Measurements from ENCODE around the gene NEUROD4.

The NEUROD4 gene

DNA sequence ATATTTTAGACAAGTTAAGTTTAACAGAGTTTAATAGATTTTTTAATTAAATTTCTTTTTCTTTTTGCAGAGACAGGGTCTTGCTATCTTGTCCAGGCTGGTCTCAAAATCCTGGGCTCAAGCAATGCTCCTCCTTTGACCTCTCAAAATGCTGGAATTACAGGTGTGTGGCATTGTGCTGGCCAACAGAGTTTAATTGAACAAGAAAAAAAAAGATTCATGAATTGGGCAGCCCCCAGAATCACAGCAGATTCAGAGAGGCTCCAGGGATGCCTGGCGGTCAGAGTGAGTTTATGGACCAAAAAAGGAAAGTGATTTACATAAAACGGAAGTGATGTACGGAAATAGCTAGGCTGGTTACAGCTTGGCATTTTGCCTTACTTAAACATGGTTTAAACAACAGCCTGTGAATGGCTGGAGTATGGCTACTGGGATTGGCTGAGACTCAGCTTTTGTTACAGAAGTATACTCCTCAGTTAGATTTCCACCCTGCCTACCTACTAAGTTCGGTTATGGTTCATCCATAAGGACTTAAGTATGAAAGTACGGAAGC is 20.7 kb upstream of the NEUROD4 start:
- DNase-seq (ENCODE audit: low read depth in 2 of 2), result no peak

DNA sequence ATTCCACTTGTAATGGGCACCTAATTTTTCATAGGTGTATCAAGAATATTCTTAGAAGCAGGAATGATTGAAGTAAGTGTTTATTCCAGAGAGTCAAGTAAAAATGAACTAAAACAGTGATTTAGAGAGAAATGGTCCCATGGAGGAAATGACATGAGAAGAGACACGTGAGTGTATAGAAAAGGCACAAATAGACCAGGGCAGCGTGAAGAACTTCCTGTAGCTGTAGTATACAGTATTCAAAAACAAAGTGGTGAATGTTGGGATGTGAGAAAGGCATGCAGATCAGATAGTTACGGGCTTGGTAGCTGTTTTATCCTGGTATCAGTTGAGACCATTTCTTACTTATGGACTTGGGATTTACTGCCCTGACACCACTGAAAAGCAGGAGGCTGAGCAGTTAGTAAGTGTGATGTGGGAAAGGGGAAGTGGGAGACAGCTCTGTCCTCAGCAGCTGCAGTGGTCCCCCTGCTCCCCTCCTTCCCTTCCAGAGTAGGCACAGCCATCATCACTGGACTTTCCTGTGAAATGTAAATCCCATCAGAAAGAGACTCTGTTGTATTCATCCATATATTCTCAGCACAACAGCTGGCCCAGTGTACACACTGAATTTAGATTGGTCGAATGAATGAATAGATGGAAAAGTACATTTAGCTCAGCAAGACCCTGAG is 18.4 kb upstream of the NEUROD4 start:
- no peak for DNase-seq (ENCODE audit: low read depth in 2 of 2)

DNA sequence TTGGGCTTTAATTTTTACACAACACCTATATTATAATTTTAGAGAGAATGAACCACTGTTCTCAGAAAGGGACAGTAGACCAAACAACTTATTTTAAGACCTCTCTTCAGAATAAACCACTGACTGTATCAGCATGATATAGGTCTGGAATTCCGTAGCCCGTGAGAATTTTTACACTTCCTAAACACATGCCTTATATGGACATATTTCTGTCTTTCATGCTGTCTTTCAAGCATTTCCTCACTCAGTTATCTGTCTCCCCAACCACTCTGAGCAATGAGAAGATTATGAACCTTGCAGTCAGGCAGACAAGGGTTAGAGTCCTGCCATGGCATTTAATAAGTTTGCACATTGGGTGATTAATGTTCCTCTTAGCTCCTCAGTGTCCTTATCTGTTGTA is 17.4 kb upstream of the NEUROD4 start:
- no peak for DNase-seq (ENCODE audit: low read depth in 2 of 2)

DNA sequence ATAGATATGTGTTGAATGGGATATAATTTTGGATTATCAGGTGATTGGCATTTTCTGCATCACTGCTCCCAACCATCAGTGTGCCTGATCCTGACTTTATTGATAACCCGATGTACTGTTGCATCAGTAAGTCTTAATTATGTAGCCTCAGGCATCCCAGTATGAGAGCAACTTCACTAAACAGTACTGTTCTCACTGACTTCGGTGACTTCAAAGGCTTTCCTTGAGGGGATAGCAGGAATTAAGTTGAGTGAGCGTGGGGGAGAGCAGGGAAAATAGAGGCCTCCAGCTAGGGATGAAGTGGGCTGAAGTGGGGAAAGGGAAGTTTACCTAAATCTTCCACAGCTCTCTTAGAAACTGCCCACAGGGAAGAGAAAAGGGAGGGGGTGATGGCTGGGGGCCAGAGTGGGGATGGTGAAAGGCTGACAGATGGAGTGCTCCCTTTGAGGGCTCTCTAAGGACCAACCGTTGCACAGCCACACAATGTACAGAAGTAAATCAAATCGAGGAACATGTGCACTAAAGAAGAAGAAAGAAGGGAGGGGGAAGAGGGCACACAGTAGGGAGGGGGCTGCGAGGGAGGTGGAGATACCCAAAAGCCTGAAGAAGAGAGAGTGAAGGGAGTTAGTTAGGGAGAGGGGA is 10.7 kb upstream of the NEUROD4 start:
- no peak for DNase-seq (ENCODE audit: low read depth in 2 of 2)

DNA sequence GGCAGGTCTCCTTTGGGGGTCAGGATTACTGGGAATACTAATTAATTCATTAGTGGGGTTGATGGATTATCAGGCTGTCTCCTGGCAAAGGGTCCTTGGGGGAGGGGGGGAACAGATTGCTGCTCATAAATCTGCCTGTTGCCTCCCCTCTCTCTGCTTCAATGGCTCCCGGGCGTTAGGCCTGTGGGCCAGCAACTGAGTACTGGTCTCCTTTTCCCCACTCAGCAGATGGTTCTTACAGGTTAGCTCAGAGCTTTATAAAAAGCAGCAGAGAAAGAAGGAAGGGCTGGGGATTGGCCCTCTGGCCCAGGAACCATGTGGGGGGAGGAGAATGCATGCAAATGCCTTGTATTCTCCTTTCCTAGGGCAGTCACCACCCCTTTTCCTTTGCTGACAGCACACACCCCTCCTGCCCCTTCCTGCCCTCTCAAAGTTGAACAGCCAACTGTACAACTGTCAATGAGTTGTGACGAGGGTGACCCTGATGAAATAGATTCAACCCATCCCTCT is 2.3 kb upstream of the NEUROD4 start:
- DNase-seq (ENCODE audit: low read depth in 2 of 2), result no peak

DNA sequence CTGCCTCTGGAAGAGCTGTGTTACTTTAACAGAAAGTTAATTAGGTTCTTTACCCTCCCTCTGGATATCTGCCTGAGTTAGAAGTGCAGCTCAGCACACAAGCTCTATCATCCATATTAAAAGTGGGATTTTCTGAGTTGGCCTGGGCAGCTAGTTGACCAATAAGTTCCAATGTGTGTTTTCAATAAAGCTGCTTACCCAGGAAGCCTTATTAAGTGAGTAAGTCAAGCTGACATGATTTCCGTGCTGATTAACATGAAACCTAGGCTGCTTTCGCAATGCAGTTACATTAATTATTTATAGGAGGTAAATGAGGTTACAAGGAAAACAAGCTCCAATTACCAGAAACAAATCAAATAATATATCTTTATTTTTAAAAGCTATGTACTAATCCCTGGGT is 4.8 kb downstream of the NEUROD4 start:
- DNase-seq (ENCODE audit: low read depth in 2 of 2), result no peak

- no peak for DNase-seq (ENCODE audit: low read depth in 2 of 2)
Observed at GRCh38 chr12:55025508-55025907, 5.7 kb downstream of the NEUROD4 start.

DNA sequence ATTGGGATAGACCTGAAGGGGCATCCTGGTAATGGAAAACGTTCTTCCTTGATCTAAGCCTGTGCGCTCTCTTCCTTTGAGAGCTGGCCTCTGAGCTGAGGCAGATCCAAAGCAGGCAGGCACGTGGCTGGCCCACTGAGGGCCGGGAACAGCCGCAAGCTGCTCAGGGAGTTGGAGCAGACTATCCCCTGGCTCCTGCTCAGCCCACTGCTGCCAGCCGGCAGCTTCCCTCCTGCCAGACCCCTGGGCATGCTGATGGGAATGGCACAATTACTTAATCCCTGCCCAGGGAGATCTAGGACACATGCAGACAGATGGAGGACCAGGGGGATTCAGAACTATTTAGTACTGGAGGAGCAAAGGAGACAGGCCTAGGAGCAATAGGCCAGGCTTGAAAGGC is 14.4 kb downstream of the NEUROD4 start:
- no peak for DNase-seq (ENCODE audit: low read depth in 2 of 2)

GRCh38 chr12:55036326-55037115 is 16.7 kb downstream of the NEUROD4 start:
- no peak for DNase-seq (ENCODE audit: low read depth in 2 of 2)

DNA sequence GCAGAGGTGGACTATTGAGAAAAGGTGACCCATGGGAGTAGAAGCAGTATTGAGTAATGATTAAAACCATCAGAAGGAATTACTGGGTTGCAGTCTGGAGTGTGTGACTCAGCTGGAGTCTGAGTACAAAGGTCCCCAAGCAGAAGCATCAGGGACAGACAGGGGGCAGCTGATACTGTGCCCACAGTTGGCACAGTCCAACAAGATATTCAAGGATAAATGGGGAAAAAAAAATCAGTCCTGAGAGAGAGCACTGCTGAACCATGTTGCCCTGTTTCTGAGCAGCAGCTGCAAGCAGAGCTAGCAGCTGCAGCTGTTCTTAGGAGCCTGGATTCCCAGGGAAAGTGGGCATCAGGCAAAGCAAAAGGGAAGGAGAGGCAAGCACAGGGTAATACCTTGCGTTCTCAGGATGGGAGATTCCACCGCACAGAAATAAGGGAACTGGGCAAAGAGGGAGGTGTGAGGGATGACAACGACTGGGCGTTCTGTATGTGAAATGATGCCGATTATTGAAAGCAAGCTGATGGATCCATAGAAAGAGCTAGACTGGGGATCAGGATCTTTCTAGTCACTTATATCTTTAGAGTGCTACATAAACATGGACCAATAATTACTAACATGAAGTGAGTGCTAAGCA is 17.7 kb downstream of the NEUROD4 start:
- DNase-seq (ENCODE audit: low read depth in 2 of 2), result no peak

- DNase-seq (ENCODE audit: low read depth in 2 of 2), result no peak
Observed at GRCh38 chr12:55039395-55040354, 19.9 kb downstream of the NEUROD4 start.

GRCh38 chr12:55041345-55042055 is 21.7 kb downstream of the NEUROD4 start:
- DNase-seq (ENCODE audit: low read depth in 2 of 2), result no peak

DNA sequence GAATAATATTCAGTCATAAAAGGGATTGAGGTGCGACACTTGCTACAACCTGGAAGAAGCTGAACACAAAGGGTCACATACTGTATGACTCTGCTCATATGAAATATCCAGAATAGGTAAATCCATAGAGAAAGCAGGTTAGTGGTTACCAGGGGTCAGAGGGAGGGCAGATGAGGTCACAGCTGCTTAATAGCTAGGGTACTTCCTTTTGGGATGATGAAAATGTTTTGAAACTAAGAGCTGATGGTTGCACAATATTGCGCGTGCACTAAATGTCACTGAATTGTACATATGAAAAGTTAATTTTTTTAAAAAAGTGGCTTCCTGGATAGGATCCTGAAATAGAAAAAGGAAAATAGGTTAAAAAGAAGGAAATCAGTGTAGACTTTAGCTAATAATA is 23.8 kb downstream of the NEUROD4 start:
- no peak for DNase-seq (ENCODE audit: low read depth in 2 of 2)

DNA sequence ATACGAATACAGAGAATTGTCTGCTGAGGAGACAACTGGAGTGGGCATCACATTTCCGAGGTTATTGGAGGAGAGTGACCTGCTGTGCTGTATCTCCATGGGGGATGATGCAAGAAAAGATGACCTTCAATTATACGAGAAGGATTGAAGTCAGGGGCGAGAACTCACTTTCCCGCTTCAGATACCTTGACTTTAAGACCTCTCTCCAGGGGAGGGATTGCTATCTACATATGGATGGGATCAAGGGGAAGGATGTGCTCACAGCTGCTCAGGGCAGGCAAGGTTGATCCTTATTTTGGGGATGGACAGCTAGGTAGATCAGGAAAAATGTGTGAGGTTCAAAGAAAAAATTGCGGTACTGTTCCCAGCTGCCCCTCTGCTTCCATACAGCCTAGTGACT is 24.4 kb downstream of the NEUROD4 start:
- DNase-seq (ENCODE audit: low read depth in 2 of 2), result no peak

DNA sequence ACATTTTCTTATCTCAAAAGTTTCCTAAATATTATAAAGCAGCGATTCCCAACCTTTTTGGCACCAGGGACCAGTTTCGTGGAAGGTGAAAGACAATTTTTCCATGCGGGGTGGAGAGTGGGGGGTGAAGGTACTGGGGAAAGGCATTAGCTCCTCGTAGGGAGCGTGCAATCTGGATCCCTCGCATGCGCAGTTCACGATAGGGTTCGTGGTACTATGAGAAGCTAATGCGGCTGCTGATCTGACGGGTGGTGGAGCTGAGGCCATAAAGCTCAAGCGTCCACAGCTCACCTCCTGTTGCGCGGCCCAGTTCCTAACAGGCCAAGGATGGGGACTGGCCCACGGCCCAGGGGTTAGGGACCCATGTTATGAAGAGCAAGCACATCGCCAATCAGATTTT is 29.9 kb downstream of the NEUROD4 start:
- DNase-seq (ENCODE audit: low read depth in 2 of 2), result no peak

DNA sequence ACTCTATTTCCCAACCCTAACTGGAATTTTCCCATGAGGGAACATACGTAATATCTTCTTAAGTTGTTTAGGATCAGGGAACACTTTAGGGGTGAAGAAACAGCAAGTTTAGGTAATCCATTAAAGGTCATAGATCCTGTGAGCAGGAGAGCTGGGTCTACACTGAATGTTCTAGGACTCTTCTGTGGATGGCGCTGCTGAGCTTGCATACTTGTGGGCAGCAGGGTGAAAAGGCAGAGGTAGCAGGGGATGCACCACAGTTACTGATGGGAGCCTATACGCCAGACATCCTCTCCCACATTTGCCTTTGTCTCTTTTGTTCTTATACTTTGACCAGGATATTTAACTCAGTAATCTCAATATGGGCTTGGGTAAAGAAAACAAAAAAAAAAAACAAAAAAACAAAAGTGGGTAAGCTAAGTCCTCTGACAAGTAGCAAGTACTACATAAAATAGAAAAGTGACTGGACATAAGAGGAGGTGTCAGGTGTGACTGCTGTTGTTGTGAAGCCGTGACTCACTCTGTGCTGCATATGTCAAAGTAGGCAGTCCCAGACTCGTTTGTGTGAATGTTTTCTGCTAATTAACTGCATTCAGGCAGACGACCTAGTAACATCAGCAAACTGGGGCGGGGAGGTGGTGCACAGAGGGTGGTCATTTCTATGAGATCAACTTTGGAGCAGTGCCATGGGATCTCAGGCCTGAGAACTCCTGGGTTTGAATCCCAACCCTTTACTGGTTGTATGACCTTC is 31.6 kb downstream of the NEUROD4 start:
- DNase-seq (ENCODE audit: low read depth in 2 of 2), result no peak

DNA sequence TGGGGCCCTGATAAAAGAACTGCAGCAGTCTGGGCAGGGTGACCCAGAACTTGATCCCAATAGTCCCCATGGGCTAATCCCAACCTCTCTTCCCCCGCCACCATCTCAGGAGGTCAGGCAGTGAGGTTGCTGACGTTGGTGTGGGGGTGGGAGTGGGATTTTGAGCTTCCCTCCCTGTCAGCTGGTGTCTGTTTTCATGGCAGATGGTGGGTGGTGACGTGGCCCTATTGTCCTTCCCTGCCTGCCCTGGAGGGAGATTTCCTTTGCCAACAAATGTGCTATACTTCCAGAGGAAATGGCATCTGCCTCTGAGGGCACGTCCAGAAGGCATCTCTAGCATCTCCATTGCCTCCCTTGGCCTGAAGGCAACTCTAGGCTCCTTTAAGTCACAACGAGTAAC is 37.7 kb downstream of the NEUROD4 start:
- DNase-seq (ENCODE audit: low read depth in 2 of 2), result no peak

DNA sequence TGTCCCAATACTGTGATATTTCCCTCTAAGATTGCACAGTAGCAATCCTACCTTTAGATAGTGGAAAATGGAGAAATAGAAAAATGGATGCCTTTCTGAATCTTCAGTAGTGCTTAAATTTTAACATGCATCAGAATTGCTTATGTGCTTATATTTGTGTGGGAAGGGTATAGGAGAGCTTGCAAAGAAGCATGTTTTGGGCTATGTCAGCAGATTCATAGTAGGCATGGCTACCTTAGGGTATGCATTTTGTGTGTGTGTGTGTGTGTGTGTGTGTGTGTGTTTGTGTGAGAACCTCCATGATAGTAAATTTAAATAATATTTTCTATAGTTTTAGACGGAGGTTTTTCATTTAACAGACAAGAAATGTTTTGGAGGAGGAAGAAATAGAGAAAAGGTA is 38.3 kb downstream of the NEUROD4 start:
- no peak for DNase-seq (ENCODE audit: low read depth in 2 of 2)

GRCh38 chr12:55058776-55059175 is 39.0 kb downstream of the NEUROD4 start:
- DNase-seq (ENCODE audit: low read depth in 2 of 2), result no peak
